Measurements from ENCODE around the gene GAS2L3. TPM values are rescaled to one million over a fixed set of nuclear protein-coding genes. Genes with fewer than 3 reads are reported as not detected.

Gene GAS2L3
- 1.6 TPM in 2 replicates for polyA plus RNA-seq (2012; rRNA removed)
- 1.8 and 2.0 TPM in 2 replicates for polyA plus RNA-seq (2012; cell fraction: cytosol; rRNA removed)
- polyA plus RNA-seq (2012; cell fraction: nucleus; rRNA removed), result 2.0 and 4.4 TPM in 2 replicates

GRCh38 chr12:100573292-100574186 is at the start of gene GAS2L3:
TSS of gene GAS2L3 (plus strand) at chr12:100573684. CDS start at chr12:100594905, 21,221 bp downstream.
- no peaks in the 10 kb centered on the region for H3K27me3 ChIP-seq (ENCODE audit: insufficient read depth)
- ChIA-PET CTCF (interaction anchor here (1.2 to 3.2 kb wide), 3 partner anchors 19 to 339 kb away, joined by 3 to 12 read pairs (median 5); no protein-coding TSS in a partner anchor), POLR2A (no interaction called here)
- peak within 1 kb of the TSS; percentile 99 for H2AFZ ChIP-seq (ENCODE audit: low read depth)
- TF ChIP-seq RAD21 (IDR thresholded peaks at IDR 0.05; ENCODE audit: low read length) (no peak), EP300 (IDR thresholded peaks at IDR 0.05; ENCODE audit: borderline replicate concordance in 1 of 2, low read depth in 1 of 2, low read length in 1 of 2) (peak in 1 of 2 experiments; percentile 25; a peak in 1 of 4 replicates), ZBTB33 (IDR thresholded peaks at IDR 0.05; ENCODE audit: borderline replicate concordance, low read depth) (no peak), RFX5 (IDR thresholded peaks at IDR 0.05; ENCODE audit: low read length) (no peak), POLR2AphosphoS5 (IDR thresholded peaks at IDR 0.05; ENCODE audit: low read depth, low read length) (peak; percentile 67; the same call in 1 of the 2 replicates), TEAD4 (IDR thresholded peaks at IDR 0.05; ENCODE audit: borderline replicate concordance, insufficient read depth) (0 out of 2 replicates have a peak, but pooled peaks have one; percentile 13), MXI1 (IDR thresholded peaks at IDR 0.05; ENCODE audit: low read depth, low read length) (peak; percentile 94), EZH2phosphoT487 (IDR thresholded peaks at IDR 0.05; ENCODE audit: borderline replicate concordance, low read depth) (no peak), CHD2 (IDR thresholded peaks at IDR 0.05; ENCODE audit: low read length, partially characterized antibody) (peak; percentile 40), SIN3A (IDR thresholded peaks at IDR 0.05; ENCODE audit: borderline replicate concordance, low read depth, low read length) (peak; percentile 91; the same call in 1 of the 2 replicates), USF1 (IDR thresholded peaks at IDR 0.05; ENCODE audit: borderline replicate concordance, low read depth) (0 out of 2 replicates have a peak, but pooled peaks have one; percentile 42), TAF1 (IDR thresholded peaks at IDR 0.05; ENCODE audit: borderline replicate concordance, low read depth, low read length) (peak; percentile 51; the same call in 1 of the 2 replicates), RCOR1 (IDR thresholded peaks at IDR 0.05; ENCODE audit: low read length) (0 out of 2 replicates have a peak, but pooled peaks have one; percentile 16), MEF2A (IDR thresholded peaks at IDR 0.05; ENCODE audit: borderline replicate concordance, low read depth) (no peak), USF2 (IDR thresholded peaks at IDR 0.05; ENCODE audit: borderline replicate concordance, low read depth, low read length) (no peak), FOXM1 (IDR thresholded peaks at IDR 0.05; ENCODE audit: low read depth) (peak; percentile 97)
- TF ChIP-seq, protein P1, sequence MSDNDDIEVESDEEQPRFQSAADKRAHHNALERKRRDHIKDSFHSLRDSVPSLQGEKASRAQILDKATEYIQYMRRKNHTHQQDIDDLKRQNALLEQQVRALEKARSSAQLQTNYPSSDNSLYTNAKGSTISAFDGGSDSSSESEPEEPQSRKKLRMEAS (IDR thresholded peaks at IDR 0.05; ENCODE audit: low read depth), result peak; percentile 93
- TF ChIP-seq, protein P2, sequence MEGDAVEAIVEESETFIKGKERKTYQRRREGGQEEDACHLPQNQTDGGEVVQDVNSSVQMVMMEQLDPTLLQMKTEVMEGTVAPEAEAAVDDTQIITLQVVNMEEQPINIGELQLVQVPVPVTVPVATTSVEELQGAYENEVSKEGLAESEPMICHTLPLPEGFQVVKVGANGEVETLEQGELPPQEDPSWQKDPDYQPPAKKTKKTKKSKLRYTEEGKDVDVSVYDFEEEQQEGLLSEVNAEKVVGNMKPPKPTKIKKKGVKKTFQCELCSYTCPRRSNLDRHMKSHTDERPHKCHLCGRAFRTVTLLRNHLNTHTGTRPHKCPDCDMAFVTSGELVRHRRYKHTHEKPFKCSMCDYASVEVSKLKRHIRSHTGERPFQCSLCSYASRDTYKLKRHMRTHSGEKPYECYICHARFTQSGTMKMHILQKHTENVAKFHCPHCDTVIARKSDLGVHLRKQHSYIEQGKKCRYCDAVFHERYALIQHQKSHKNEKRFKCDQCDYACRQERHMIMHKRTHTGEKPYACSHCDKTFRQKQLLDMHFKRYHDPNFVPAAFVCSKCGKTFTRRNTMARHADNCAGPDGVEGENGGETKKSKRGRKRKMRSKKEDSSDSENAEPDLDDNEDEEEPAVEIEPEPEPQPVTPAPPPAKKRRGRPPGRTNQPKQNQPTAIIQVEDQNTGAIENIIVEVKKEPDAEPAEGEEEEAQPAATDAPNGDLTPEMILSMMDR (IDR thresholded peaks at IDR 0.05), result no peak
- TF ChIP-seq, protein P3, sequence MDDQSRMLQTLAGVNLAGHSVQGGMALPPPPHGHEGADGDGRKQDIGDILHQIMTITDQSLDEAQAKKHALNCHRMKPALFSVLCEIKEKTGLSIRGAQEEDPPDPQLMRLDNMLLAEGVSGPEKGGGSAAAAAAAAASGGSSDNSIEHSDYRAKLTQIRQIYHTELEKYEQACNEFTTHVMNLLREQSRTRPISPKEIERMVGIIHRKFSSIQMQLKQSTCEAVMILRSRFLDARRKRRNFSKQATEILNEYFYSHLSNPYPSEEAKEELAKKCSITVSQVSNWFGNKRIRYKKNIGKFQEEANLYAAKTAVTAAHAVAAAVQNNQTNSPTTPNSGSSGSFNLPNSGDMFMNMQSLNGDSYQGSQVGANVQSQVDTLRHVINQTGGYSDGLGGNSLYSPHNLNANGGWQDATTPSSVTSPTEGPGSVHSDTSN (IDR thresholded peaks at IDR 0.05), result peak; percentile 90
- peak within 1 kb of the TSS; percentile 77 for H3K9ac ChIP-seq
- peak within 1 kb of the TSS; percentile 99 for H3K4me2 ChIP-seq
- H4K20me1 ChIP-seq (ENCODE audit: insufficient read depth), result no peaks in the 10 kb centered on the region; the same call in 1 of the 2 replicates
- peak within 1 kb of the TSS; percentile 38 to 65; a peak in 3 of 4 replicates for H3K27ac ChIP-seq (ENCODE audit: low read depth in 2 of 2, low read length in 1 of 2)
- no peaks in the 10 kb centered on the region for H3K9me3 ChIP-seq
- peak within 1 kb of the TSS; percentile 91 to 96 for H3K4me3 ChIP-seq (ENCODE audit: low read depth in 2 of 2, low read length in 1 of 2)
- peaks cover 8 to 17% of the 10 kb centered on the region in 2 experiments for H3K4me1 ChIP-seq (ENCODE audit: control insufficient read depth in 1 of 2, insufficient read depth in 2 of 2, low read depth in 1 of 2, low read length in 1 of 2)
- H3K79me2 ChIP-seq (ENCODE audit: insufficient read depth), result peaks cover 49% of the 10 kb centered on the region
- WGBS (ENCODE audit: low lambda C conversion rate), result 2% methylated on average over 10 of the region's 70 CpGs
- no peaks in the 10 kb centered on the region for H3K36me3 ChIP-seq (replicated peaks in 1 of 2; ENCODE audit: control insufficient read depth in 1 of 2, insufficient read depth in 2 of 2, low read length in 1 of 2)
- peaks cover 21% of the 10 kb centered on the region for H3F3A ChIP-seq (replicated peaks; ENCODE audit: insufficient read depth)
- H3K9me2 ChIP-seq, result no peaks in the 10 kb centered on the region
- peak; percentile 95 for DNase-seq
